ENCODE measurements around the gene ENTPD7.

The ENTPD7 gene

DNA sequence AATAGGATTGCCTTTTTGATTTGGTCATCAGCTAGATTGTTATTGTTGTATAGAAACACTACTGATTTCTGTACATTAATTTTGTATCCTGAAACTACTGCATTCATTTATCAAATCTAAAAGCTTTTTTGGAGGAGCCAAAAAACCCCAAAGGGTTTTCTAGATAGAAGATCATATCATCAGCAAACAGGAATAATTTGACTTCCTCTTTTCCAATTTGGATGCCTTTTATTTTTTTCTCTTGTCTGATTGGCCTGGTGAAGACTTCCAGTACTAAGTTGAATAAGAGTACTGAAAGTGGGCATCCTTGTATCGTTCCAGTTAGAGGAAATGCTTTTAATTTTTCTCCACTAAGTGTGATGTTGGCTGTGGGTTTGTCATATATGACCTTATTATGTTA is 10.6 kb upstream of the ENTPD7 start:
- peak; percentile 48 for DNase-seq

DNA sequence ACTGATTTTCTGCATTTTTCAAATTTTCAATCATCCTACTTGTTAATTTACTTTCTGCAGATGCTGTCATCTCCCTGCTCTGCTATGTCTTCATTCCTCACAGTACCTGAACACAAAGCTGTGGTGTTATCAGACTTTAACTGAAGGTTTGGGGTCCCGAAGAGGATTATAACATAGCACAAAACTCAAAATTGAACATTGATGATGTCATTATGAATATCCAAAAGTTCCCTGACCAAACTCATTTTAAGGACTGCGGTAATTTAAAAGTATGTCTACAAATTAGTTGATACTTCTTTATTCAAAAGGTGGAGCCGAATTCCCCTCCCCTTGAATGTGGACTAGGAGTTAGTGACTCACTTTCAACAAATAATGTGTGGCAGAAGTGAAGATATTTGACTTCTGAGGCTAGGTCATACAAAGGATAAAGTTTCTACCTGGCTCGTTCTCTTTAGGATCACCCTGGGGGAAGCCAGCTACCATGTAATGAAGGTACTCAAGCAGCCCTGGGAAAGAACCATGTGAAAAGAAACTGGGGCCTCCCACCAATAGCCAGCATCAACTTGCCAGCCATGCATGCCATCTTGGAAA is 6.4 kb upstream of the ENTPD7 start:
- no peak for DNase-seq

DNA sequence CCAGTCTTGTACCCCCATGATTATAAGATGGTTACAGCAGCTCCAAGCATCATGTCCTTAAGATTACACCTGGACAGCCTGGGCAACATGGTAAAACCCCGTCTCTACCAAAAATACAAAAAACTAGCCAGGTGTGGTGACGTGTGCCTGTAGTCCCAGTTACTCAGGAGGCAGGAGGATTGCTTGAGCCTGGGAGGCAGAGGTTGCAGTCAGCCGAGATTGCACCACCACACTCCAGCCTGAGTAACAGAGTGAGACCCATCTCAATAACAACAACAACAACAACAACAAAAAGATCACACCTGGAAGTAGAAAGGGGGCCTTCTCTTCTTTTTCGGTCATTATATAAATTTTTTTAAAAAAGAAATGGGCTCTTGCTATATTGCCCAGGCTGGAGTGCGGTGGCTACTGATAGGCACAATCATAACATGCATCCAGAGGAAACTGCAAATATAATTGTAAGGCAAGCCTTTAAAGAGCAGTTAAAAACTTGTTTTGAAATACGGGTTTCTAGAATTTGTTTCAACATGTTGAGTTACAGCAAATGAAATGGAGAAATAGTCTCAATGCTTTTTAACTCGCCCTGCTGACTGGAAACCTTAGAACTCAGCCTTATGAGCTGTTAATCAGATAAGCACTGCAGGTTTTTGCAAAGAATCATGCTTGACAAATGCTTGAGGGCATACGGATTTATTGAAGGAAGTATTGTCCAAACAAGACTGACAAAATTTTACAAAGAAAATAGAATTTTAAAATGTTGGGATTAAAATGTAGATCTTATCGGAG is 4.7 kb upstream of the ENTPD7 start:
- peak; percentile 62 for DNase-seq

DNA sequence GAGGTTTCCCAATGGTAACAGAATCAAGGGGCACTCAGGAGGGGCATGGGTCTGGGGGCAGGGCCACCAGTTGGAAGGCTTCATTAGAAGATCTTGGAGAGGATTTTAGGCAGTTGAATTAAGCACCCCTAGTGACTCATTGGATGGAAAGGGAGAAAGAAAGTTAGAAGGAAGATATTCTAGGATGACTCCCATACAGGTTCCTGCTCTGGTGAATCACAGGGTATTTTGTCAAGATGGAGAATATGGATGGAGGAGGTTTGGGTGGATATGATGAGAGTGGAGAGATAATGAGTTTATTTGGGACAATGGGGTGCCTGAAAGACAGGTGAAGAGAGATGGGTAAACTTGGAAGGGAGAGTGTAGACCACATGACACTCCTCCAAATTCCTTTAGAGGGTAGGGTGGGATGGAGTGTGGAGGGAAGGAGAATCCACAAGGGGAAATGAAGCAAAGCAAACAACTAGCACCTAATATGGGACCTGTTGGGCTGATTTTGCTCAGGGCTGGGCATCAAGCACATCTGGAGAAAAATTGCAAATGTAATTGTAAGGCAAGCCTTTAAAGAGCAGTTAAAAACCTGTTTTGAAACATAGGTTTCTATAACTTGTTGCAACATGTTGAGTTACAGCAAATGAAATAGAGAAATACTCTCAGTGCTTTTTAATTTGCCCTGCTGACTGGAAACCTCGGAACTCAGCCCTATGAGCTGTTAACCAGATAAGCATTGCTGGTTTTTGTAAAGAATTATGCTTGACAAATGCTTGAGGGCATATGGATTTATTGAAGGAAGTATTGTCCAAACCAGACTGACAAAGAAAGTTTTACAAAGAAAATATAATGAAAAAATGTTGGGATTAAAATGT is 2.9 kb upstream of the ENTPD7 start:
- peak; percentile 69 for DNase-seq

DNA sequence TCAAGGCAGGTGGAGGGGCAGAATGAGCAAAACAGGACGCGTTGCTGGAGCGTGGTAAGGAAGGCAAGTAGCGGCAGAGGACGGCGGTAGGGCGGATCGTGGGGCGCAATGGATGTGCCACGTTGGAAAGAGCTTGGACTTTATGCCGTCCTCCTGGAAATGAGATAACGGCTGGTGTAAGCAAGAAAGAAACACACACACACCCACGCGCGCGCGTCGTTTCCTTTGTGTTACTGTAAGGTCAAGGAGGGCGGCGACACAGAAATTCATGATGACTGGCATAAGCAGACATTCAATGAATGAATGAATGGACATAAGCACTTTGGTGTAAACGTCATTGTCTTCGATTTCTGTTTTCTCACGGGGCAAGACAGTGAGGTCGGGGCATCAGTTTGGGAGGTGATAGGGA is 683 bp upstream of the ENTPD7 start:
- peak; percentile 57 for DNase-seq

DNA sequence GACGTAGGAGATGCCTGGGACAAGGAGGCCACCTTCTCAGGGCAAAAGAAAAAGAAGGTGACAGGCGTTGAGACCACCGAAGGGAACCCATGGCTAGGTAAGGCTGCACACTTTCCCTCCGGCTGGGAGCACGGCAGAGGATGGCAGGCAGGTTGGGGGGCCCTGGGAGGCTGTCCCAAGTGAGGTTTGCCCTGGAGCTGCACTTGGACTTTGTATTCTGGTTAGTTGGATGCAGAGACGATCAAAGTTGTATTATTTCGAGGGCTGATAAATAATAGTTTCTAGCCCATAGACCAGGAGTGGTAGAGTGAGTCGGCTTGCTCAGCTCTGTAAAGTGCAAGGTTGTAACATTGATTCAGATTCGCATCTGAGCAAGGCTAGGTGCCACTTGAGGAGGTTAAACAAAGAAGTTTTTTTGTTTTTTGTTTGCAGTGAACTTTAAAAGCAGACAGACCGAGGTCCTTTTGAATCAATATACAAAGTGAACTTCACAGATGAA is 608 bp downstream of the ENTPD7 start:
- DNase-seq: no peak

DNA sequence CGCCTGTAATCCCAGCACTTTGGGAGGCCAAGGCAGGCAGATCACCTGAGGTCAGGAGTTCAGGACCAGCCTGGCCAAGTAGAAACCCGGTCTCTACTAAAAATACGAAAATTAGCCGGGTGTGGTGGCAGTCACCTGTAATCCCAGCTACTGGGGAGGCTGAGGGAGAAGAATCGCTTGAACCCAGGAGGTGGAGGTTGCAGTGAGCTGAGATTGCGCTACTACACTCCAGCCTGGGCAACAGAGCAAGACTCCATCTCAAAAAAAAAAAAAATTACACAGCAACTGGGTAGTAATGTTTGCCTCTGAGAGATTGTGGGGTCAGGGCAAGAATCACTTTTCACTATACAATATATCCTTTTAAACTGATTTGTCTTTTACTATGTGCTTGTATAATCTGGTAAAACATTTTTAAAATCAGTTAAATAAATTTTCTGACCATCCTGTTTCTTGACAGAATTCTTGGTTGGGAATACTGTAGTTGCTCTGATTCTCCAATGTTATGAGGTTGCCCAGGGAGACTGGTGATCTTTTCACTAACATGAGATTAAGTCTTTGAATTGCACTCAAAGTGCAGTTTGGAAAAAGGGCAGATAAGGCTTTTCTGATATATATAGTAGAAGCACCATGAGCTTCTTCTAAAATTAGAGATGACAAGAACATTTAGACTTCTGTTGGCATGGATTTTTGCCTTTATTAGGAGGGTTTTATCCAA is 1.5 kb downstream of the ENTPD7 start:
- DNase-seq: no peak

DNA sequence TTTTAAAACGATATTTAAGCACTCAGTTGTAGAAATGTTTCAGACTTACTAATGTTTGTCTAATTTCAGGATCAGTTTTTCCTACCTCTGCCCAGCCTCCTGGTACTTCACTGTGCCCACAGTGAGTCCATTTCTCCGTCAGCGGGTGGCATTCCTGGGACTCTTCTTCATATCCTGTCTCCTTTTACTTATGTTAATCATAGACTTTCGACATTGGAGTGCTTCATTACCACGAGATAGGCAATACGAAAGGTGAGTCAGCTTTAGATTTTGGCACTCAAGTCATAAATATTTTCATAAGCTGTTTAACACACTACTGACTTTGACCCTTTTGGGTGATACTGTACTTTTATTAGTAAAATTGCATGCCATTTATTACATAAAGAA is 2.1 kb downstream of the ENTPD7 start:
- no peak for DNase-seq

DNA sequence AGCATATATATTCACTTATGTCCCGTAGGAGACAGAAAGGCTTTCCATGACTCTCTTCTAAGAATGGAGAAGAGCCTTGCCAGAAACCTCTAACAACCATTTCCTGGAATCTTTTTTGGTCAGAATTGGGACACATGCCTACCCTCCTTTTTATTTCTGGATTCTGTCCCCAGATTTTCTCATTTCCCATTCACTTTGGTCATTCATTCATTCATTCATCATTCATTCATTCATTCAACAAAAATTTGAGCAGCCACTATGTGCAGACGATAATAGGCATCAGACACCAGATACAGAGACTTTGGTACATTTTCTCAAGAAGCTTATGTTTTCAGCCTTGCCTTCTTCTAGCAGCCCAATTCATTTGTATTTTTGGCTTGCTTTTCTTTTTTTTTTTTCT is 6.0 kb downstream of the ENTPD7 start:
- DNase-seq: no peak

DNA sequence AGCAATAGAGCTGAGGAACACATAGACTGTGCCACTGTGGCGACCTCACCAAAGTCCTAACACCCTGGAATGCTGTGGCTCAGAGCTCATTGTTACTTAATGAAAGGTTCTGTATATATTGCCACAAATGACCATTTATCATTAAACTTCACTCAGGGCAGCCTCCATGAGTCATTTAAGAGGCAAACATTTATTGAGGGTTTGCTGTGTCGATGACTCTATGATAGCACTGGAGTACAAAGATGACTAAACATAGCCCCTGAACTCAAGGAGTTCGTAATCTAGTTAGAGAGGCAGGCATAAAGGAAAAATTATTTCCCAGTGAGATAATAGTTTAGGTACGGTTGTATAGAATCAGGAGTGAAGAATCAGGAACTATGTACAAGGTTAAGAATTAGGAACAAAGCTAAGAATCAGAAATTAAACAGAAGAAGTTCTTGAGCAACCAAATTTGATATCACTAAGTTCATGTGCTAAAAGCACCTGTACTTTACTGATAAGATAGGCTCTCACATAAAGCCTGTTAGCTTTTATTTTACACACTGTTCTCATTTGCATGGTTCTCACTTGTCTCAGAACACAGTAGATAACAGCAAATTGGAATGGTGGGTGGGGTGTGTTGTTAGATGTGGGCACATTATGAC is 7.9 kb downstream of the ENTPD7 start:
- DNase-seq: peak; percentile 81

DNA sequence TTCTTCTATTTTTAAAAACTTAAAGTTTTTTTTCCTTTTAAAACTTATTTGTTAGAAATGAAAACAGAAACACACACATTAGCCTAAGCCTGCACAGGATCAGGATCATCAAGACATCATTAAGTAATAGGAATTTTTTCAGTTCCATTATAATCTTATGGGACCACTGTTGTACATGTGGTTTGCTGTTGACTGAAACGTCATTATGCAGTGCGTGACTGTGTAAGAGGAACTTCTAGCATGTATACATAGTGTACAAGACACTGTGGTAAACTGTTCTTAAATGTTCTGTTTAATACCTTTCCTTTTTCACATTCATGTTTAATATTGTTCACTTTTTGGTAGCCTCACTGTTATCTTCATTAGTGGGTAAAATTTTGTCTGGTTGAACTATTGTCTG is 12.1 kb downstream of the ENTPD7 start:
- DNase-seq: no peak

DNA sequence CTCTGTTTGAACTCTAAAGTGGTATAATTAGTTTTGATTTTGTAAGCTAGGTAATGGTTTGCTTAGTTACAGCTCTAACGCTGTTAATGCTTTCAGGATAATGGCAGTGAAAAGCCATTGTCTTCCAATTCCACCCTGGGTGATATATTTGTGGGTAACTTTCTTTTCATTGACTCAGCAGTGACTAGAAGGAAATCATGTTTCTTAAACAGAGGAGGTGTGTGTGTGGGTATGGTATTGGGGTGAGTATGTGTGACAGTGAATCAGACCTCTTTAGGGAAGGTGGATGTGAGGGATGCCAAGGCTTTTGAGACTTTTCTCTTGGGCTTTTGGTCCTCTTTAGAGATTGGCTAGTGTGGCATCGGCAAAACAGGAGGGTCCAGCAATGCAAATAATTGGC is 13.6 kb downstream of the ENTPD7 start:
- no peak for DNase-seq

DNA sequence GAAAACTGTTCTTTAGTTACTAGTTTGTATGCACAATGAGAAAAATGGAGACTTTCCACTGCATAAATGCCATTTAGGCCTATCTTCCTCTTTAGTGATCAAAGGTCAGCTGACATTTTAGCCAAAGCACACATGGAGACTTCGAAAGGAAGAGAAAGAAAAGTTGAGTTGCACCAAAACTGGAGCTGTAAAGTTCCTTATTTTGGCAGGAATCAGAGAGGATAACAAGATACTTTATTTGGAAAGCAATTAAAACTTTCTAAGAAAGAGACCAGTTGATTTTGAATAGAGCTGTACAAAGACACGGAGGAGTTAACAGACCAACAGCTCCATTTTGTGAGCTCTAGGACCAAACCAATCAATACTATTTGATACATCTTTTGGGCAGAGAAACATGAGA is 14.2 kb downstream of the ENTPD7 start:
- DNase-seq: no peak

DNA sequence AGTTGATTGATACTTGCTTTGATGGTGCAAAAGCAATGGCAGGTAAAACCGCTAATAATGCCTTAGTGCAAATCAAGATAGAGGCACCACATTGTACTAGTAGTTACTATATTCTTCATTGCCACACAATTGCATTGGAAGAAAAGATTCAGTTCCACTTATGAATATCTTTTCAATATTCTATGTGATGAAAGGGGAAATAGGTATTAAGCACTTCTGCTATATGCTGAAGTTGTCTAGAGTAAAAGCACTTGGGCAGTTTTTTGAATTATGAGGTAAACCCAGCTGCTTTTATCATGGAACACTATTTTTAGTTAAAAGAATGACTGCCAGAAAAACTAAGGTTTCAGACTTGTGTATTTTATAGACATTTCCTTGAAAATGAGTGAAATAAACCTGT is 15.5 kb downstream of the ENTPD7 start:
- no peak for DNase-seq

DNA sequence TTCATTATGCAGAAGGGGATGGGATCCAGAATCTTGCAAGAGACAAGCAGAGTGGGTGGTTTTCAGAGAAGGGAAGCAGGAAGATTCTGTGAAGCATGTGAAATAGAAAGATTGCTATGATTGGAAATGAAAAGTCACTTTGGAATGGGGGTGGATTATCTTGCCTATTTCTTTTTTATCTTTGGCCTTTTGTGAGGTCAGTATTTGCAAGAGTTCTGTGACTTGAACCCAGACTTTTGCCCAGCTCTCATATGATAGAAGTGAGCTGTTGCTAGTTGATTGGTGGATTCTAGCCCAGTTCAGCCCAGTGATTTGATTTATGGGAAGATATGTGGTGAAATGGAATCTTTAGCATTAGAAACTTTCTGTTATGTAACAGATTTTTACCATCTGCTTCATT is 17.1 kb downstream of the ENTPD7 start:
- DNase-seq: no peak

DNA sequence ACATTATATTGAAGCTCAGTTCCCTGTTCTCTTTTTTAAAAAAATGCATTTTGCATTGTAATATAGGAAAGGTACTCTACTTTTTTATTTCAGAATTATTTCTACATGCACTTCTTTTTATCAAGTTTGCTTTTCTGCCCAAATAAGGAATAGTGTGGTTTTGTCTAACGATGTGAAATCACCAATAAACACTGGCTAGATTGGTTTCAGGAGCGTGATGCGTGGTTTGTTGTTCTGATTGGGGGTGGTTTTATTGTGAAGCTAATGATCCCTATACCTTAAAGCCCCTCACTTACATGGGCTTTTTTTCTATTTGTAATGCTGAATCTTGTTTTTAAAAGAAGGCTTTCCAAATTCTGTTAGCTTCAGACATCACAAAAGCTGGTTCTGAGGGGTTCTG is 17.6 kb downstream of the ENTPD7 start:
- no peak for DNase-seq

DNA sequence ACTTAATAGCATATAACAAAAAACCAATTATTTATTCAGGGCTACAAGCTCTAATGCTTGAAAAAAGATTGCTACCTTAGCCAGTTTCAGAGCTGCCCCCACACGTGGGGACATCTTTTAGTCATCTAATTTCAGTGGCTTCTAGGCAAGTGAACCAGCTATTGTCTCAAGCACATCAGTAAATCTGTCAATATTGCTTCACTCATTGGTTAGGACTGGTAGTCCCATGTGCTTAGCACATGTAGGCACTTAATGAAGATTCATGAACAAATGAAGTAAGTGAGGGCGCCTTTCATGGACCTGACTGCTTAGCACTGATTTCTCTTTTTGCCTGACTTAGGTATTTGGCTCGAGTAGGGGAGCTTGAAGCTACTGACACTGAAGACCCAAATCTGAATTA is 19.6 kb downstream of the ENTPD7 start:
- no peak for DNase-seq

DNA sequence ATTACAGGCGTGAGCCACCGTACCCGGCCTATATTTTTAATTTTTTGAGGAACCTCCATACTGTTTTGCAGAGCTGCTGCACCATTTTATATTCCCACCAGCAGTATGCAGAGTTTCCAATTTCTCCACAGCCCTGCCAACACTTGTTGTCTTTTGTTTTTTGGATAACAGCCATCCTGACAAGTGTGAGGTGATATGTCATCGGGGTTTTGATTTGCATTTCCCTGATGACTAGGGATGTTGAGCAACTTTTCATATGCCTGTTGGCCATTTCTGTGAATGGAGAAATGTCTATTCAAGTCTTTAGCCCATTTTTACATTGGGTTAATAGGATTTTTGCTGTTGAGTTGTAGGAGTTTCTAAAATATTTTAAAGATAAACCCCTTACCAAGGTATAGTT is 22.2 kb downstream of the ENTPD7 start:
- peak; percentile 18 for DNase-seq

DNA sequence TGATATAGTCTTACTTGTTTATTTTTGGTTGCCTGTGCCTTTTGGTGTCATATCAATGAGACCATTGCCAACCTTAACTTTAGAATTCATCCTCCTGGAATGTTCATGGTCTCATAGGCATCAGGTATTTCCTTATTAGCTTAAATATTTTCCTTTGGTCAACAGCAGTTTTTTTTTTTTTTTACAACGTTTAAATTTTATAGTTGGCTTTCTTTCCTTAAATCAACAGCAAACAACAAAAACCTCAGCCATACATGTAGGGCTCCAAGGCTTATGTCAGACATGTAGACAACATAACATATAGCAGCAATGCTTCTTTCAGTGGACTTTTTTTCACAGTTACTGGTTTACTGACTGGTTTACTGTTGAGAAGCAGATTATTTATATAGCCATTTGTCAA is 22.7 kb downstream of the ENTPD7 start:
- no peak for DNase-seq

DNA sequence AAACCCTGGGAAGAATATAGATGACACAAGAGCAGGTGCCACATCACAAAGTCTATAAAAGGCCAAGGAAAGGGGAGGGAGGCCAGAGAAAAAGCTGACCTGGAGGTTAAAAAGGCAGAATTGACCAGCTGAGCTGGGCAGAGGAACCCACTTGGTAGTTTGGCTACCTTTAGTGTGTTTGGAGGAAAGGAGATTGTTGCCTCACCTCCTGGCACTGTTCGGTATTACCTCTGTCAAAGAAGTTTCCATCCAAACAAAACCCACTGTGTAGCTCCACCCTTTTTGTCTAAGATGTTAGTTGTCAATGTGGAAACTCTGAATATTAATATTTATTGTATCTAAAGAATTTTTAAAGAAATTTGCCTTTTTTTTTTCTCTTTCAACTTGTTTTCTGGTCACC is 23.4 kb downstream of the ENTPD7 start:
- peak; percentile 54 for DNase-seq

DNA sequence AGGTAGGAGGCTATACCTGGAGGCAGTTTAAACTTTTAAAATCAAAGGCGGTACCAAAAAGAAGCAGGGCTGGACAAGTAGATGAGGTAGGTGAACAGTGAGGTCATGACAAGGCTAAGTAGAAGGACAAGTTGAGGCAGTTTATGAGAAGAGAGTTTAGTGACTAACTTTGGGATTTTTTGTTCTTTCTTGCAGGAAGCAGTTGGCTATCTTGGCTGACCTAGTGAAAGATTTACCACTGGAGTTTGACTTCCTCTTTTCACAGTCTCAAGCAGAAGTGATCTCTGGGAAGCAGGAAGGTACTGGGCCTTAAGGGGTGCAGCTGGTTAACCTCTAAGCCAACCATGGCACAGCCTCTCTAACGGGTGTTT is 26.3 kb downstream of the ENTPD7 start:
- peak; percentile 92 for DNase-seq

DNA sequence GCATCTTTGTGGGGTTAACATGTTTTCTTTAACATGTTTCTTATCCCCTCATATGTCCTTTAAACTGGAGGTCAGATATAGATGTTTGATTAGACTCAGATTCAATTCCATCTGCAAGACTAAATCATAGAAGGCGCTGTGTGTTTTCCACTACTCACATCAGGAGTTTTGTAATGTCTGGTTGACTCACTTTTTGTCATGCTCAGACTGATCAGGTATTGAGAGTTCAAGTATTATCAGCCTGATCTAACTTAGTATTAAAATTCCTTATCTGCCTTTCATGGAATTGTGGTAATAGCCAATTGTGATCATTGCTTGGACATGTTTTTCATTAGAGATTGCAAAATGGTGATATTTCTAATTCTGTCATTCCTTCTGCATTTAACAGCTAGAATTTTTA is 30.2 kb downstream of the ENTPD7 start:
- no peak for DNase-seq

All from hematopoietic multipotent progenitor cell treated with erythropoietin and hydrocortisone succinate and interleukin-3 and kit ligand, for 4 days (in vitro differentiated cells).